ENCODE results near the gene TPM1. TPM values are rescaled to one million over a fixed set of nuclear protein-coding genes. Genes with fewer than 3 reads are reported as not detected.

The TPM1 gene
- total and polyA plus RNA-seq, 4 donors: 64.7 to 101 (median 71.5) TPM

GRCh38 chr15:63080634-63081250, 38.2 kb downstream of the TPM1 start:
- Histone ChIP-seq H3K4me3 (ENCODE audit: low read depth in 1 of 3, low read length in 3 of 3) (no peak overlapping the region), H3K27me3 (ENCODE audit: control insufficient read depth in 4 of 4, insufficient read depth in 4 of 4, low read length in 3 of 4) (no peaks in the 10 kb centered on the region), H3K27ac (ENCODE audit: low read depth in 1 of 2, low read length in 2 of 2) (no peak overlapping the region), H3K4me1 (ENCODE audit: control insufficient read depth in 4 of 4, insufficient read depth in 4 of 4, low read length in 3 of 4) (no peaks in the 10 kb centered on the region), H3K36me3 (ENCODE audit: control insufficient read depth in 4 of 4, insufficient read depth in 3 of 4, low read depth in 1 of 4, low read length in 3 of 4) (no peaks in the 10 kb centered on the region), H3K9me3 (ENCODE audit: control insufficient read depth in 4 of 4, low read length in 3 of 4) (no peaks in the 10 kb centered on the region), H3K9ac (ENCODE audit: low read depth in 1 of 2, low read length in 2 of 2) (no peak overlapping the region)
- TF ChIP-seq HNF4A (conservative IDR thresholded peaks at IDR 0.05) (no peak), CTCF (IDR thresholded peaks at IDR 0.05; ENCODE audit: low read depth, low read length, missing input control) (no peak), ZBTB33 (IDR thresholded peaks at IDR 0.05) (no peak), MAX (IDR thresholded peaks at IDR 0.05) (no peak), GABPA (IDR thresholded peaks at IDR 0.05 in 1 of 2, conservative IDR thresholded peaks at IDR 0.05 in 1 of 2) (no peak), TAF1 (conservative IDR thresholded peaks at IDR 0.05) (no peak), FOXA1 (IDR thresholded peaks at IDR 0.05) (no peak)
- DNase-seq (ENCODE audit: low spot score): no peak
- WGBS: 94% methylated on average over 10 of the region's 10 CpGs

GRCh38 chr15:63082366-63082765, 39.8 kb downstream of the TPM1 start:
- Histone ChIP-seq H3K4me1 (ENCODE audit: control insufficient read depth in 4 of 4, insufficient read depth in 4 of 4, low read length in 3 of 4) (no peaks in the 10 kb centered on the region), H3K36me3 (ENCODE audit: control insufficient read depth in 4 of 4, insufficient read depth in 3 of 4, low read depth in 1 of 4, low read length in 3 of 4) (no peaks in the 10 kb centered on the region), H3K27ac (ENCODE audit: low read depth in 1 of 2, low read length in 2 of 2) (no peak overlapping the region), H3K9ac (ENCODE audit: low read depth in 1 of 2, low read length in 2 of 2) (no peak overlapping the region), H3K27me3 (ENCODE audit: control insufficient read depth in 4 of 4, insufficient read depth in 4 of 4, low read length in 3 of 4) (no peaks in the 10 kb centered on the region), H3K9me3 (ENCODE audit: control insufficient read depth in 4 of 4, low read length in 3 of 4) (no peaks in the 10 kb centered on the region), H3K4me3 (ENCODE audit: low read depth in 1 of 3, low read length in 3 of 3) (no peak overlapping the region)
- 61% methylated on average over 4 of the region's 4 CpGs for WGBS
- no peak for TF ChIP-seq SP1 (IDR thresholded peaks at IDR 0.05)
- no peak for TF ChIP-seq GABPA (IDR thresholded peaks at IDR 0.05 in 1 of 2, conservative IDR thresholded peaks at IDR 0.05 in 1 of 2)
- TF ChIP-seq EGR1 (IDR thresholded peaks at IDR 0.05; ENCODE audit: low read depth in 2 of 2): no peak
- TF ChIP-seq JUND (IDR thresholded peaks at IDR 0.05): no peak
- TF ChIP-seq YY1 (IDR thresholded peaks at IDR 0.05): no peak
- no peak for TF ChIP-seq FOXA2 (IDR thresholded peaks at IDR 0.05)
- TF ChIP-seq MAX (IDR thresholded peaks at IDR 0.05): no peak
- TF ChIP-seq RAD21 (IDR thresholded peaks at IDR 0.05): no peak
- TF ChIP-seq CTCF (IDR thresholded peaks at IDR 0.05; ENCODE audit: low read depth, low read length, missing input control): no peak
- no peak for TF ChIP-seq TAF1 (conservative IDR thresholded peaks at IDR 0.05)
- no peak for TF ChIP-seq ATF3 (IDR thresholded peaks at IDR 0.05)
- TF ChIP-seq HNF4G (IDR thresholded peaks at IDR 0.05): no peak
- no peak for TF ChIP-seq FOXA1 (IDR thresholded peaks at IDR 0.05)
- TF ChIP-seq ZBTB33 (IDR thresholded peaks at IDR 0.05): no peak
- TF ChIP-seq HNF4A (conservative IDR thresholded peaks at IDR 0.05): no peak
- no peak for DNase-seq (ENCODE audit: low spot score)

Data from liver (tissue), 9 donors.